Measurements from ENCODE around the gene MCTP1.

- TF ChIP-seq FOXM1 (IDR thresholded peaks at IDR 0.05; ENCODE audit: borderline replicate concordance, low read depth) (no peak), REST (IDR thresholded peaks at IDR 0.05; ENCODE audit: low read depth) (no peak), TAF1 (IDR thresholded peaks at IDR 0.05; ENCODE audit: low read depth) (no peak), TEAD4 (IDR thresholded peaks at IDR 0.05) (no peak), MAX (IDR thresholded peaks at IDR 0.05) (no peak), NFIC (IDR thresholded peaks at IDR 0.05) (no peak), CEBPB (IDR thresholded peaks at IDR 0.05) (no peak), EP300 (IDR thresholded peaks at IDR 0.05; ENCODE audit: borderline replicate concordance) (no peak), EGR1 (IDR thresholded peaks at IDR 0.05) (no peak), RAD21 (IDR thresholded peaks at IDR 0.05; ENCODE audit: low read depth) (no peak), TCF12 (IDR thresholded peaks at IDR 0.05; ENCODE audit: low read depth) (no peak), YY1 (IDR thresholded peaks at IDR 0.05; ENCODE audit: low read depth) (no peak), ZBTB7A (IDR thresholded peaks at IDR 0.05; ENCODE audit: low read depth) (no peak)
Observed at GRCh38 chr5:94761055-94761454, 523.8 kb downstream of the MCTP1 start.
